Fibroblast of villous mesenchyme (primary cell): ENCODE results near the gene ADAMTS9. TPM values are rescaled to one million over a fixed set of nuclear protein-coding genes. Genes with fewer than 3 reads are reported as not detected.

ENCODE experiments used
- DNase-seq: peaks from one replicate; pipeline ENCODE4 v3.0.0-alpha.2; 2010; ENCODE audit warnings: low read depth
- H3K4me3 ChIP-seq: 2 replicates; pipeline ENCODE4 v1.5.1; 2011; ENCODE audit warnings: low read depth, mild to moderate bottlenecking, low read length
- CTCF ChIP-seq: IDR thresholded peaks from 2 replicates; pipeline ENCODE4 v1.5.1; 2012; ENCODE audit warnings: low read depth, mild to moderate bottlenecking, low read length; ENCODE audit not compliant: insufficient read depth
- total RNA-seq: library from RNA; depleted of rRNA; stranded (reverse); fragments of >200 nt; gene quantifications from 2 replicates; pipeline ENCODE4 v1.2.3, GENCODE V29; 2012

Gene ADAMTS9
- total RNA-seq, 1 donor = 1.7 TPM

GRCh38 chr3:64600246-64600950 lies 87.4 kb downstream of the ADAMTS9 start:
- H3K4me3 ChIP-seq = no peak overlapping the region
- no peak for TF ChIP-seq CTCF
- no peak for DNase-seq

GRCh38 chr3:64599651-64600050 lies 88.1 kb downstream of the ADAMTS9 start:
- TF ChIP-seq CTCF = no peak
- no peak for DNase-seq

GRCh38 chr3:64595253-64595694 lies 92.5 kb downstream of the ADAMTS9 start:
- DNase-seq = peak; percentile 66
- TF ChIP-seq CTCF = no peak
- H3K4me3 ChIP-seq = no peak overlapping the region

More at GRCh38 chr3:64599651-64600050, 88.1 kb downstream of the ADAMTS9 start:
- H3K4me3 ChIP-seq = no peak overlapping the region

GRCh38 chr3:64594134-64594533 lies 93.7 kb downstream of the ADAMTS9 start:
- H3K4me3 ChIP-seq = no peak overlapping the region
- no peak for TF ChIP-seq CTCF

GRCh38 chr3:64593350-64593749 lies 94.5 kb downstream of the ADAMTS9 start:
- no peak for TF ChIP-seq CTCF
- H3K4me3 ChIP-seq = no peak overlapping the region
- DNase-seq = no peak

More at GRCh38 chr3:64594134-64594533, 93.7 kb downstream of the ADAMTS9 start:
- DNase-seq = no peak

- DNase-seq = no peak
- TF ChIP-seq CTCF = no peak
- H3K4me3 ChIP-seq = no peak overlapping the region
These were observed 96.2 kb downstream of the ADAMTS9 start for GRCh38 chr3:64591615-64592014.

GRCh38 chr3:64588380-64588779 lies 99.4 kb downstream of the ADAMTS9 start:
- H3K4me3 ChIP-seq = no peak overlapping the region
- DNase-seq = no peak
- no peak for TF ChIP-seq CTCF
